Measurements from ENCODE around the gene RNASE4.

Gene RNASE4

GRCh38 chr14:20742132-20742531, 57.8 kb downstream of the RNASE4 start:
- no peak for DNase-seq (ENCODE audit: low read depth, low spot score)

DNA sequence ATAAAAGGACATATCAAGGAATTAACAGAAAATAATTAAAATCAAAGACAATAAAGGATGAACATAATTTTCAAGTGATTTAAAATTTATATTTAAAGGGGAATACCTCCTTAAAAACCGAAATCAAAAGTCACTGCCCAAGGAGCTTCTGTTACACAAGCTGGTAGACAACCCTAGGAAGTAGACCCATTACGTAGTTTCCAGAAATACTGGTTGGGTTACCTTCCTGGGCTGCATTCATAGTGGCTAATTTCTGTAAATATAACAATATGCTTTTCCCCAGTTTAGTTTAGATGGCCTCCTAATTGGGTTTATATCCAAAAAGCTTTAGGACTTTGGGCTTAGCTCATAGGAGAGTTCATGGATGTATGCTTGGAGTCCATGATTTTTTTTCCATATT, 59.2 kb downstream of the RNASE4 start:
- no peak for DNase-seq (ENCODE audit: low read depth, low spot score)

GRCh38 chr14:20745571-20746358, 61.4 kb downstream of the RNASE4 start, which contains the start of gene EDDM3A:
Gene EDDM3A (plus strand): TSS chr14:20745887. CDS start chr14:20747581, 1,694 bp downstream.
- no peak for DNase-seq (ENCODE audit: low read depth, low spot score)

DNA sequence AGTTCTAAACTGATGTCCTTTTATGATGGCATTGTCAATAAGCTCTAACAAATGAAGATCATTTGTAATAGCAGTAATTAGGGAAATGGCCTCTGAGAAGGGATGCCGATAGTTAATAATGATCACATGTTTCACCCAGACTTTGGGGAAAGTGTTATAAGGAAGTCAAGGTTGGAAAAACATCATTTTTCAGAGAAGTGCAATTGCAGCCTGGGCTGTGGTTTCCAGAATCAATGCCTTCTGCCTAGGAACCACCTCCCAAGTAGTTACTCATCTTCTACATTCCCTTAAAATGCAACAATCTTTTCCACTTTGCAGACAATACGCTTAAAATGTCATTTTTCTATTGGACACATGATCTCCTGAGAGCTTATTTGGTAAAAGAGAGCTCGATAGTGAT, 62.2 kb downstream of the RNASE4 start:
- DNase-seq (ENCODE audit: low read depth, low spot score): no peak

DNA sequence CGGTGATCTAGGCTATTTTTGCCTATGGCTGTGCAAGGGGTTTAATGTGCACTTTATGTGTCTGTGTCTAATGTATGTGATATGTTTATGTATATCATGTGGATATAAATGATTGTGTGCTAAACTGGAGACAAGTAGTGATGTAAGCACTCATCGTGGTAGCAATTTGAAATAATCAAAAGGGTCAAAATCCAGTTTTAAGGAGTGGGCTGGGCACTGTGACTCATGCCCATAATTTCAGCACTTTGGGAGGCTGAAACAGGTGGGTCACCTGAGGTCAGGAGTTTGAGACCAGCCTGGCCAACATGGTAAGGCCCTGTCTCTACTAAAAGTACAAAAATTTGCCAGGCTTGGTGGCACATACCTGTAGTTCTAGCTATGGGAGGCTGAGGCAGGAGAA, 64.1 kb downstream of the RNASE4 start:
- DNase-seq (ENCODE audit: low read depth, low spot score): no peak

DNA sequence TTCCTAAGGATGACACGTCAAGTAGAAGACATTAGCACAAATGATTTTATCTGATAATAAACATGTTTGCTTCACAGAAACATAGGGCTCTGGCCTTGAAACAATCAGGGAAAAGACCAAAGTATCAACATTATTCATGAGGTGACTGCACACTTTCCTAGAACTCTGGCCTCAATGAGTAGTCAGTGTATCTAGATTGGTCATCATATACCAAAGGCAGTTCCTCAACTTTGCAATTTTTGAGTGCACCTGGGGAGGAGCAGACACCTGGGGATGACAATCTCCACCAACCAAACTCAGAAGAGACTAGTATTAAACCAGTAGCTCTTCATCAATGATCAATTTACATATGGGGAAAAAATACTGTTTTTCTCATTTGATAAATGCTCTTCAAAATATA, 65.8 kb downstream of the RNASE4 start:
- no peak for DNase-seq (ENCODE audit: low read depth, low spot score)
